PC-3 (cell line): ENCODE data around the gene SLC26A1. TPM values are rescaled to one million over a fixed set of nuclear protein-coding genes. Genes with fewer than 3 reads are reported as not detected.
A peak's percentile ranks its signal among the peaks of the same experiment; 100 is the strongest.

Experiments
- ATAC-seq: fragments of 200-7000 bp; cut with Tn5 transposase; 2 replicates; pipeline ENCODE4 v1.9.1; 2020; ENCODE audit warnings: mild to moderate bottlenecking, moderate library complexity
- BruUV-seq: library from RNA; stranded (reverse); fragments of 400-500 nt; replicated peaks from 2 replicates; lab custom pipeline; 2021; lab: Mats Ljungman, UMichigan
- CTCF ChIA-PET: fragments of 300-600 bp; sonication (Branson Sonifier 250); formaldehyde crosslinking; loops from one replicate; lab custom pipeline; 2022; ENCODE audit warnings: antibody characterized with exemption; lab: Charles Lee
- POLR2A ChIA-PET: fragments of 300-600 bp; sonication (Branson Sonifier 250); formaldehyde crosslinking; loops from one replicate; lab custom pipeline; 2022; ENCODE audit warnings: antibody characterized with exemption; ENCODE audit not compliant: unreplicated experiment; lab: Charles Lee
- DNase-seq: peaks from one replicate; pipeline ENCODE4 v3.0.0-alpha.2; 2015
- H2AFZ ChIP-seq: fragments of 300-600 bp; sonication (generic); 2 replicates; pipeline ENCODE4 v1.6.0; 2016; ENCODE audit warnings: antibody characterized with exemption, low read length
- H3F3A ChIP-seq: fragments of 300-600 bp; sonication (generic); one replicate; pipeline ENCODE4 v1.6.0; 2017; ENCODE audit warnings: antibody characterized with exemption, low read length, control low read depth, mild to moderate bottlenecking; ENCODE audit not compliant: unreplicated experiment
- H3K27ac ChIP-seq: fragments of 300-600 bp; sonication (generic); 2 replicates; pipeline ENCODE4 v1.5.1; 2016; ENCODE audit warnings: mild to moderate bottlenecking, low read length
- H3K27me3 ChIP-seq: fragments of 300-600 bp; sonication (generic); 2 replicates; pipeline ENCODE4 v1.6.1; 2016; ENCODE audit warnings: low read length, mixed read lengths
- H3K36me3 ChIP-seq: fragments of 300-600 bp; sonication (generic); 2 replicates; pipeline ENCODE4 v1.6.1; 2016; ENCODE audit warnings: low read depth, mixed run types, low read length, mixed read lengths
- H3K4me1 ChIP-seq: fragments of 300-600 bp; sonication (generic); 2 replicates; pipeline ENCODE4 v1.5.1; 2016; ENCODE audit warnings: low read length; ENCODE audit not compliant: insufficient read depth
- H3K4me2 ChIP-seq: fragments of 300-600 bp; sonication (generic); 2 replicates; pipeline ENCODE4 v1.6.0; 2016; ENCODE audit warnings: low read length
- H3K4me3 ChIP-seq: fragments of 300-600 bp; sonication (generic); 2 replicates; pipeline ENCODE4 v1.5.1; 2016; ENCODE audit warnings: mild to moderate bottlenecking, low read length, mixed read lengths
- H3K79me2 ChIP-seq: fragments of 300-600 bp; sonication (generic); 2 replicates; pipeline ENCODE4 v1.6.1; 2017; ENCODE audit warnings: low read length, mixed read lengths
- H3K9ac ChIP-seq: fragments of 300-600 bp; sonication (generic); 2 replicates; pipeline ENCODE4 v1.6.0; 2016; ENCODE audit warnings: mild to moderate bottlenecking, low read length
- H3K9me2 ChIP-seq: fragments of 300-600 bp; sonication (generic); replicated peaks from 2 replicates; pipeline ENCODE4 v1.6.1; 2016; ENCODE audit warnings: mixed run types, low read length, mixed read lengths
- H3K9me3 ChIP-seq: fragments of 300-600 bp; sonication (generic); 2 replicates; pipeline ENCODE4 v1.6.1; 2016; ENCODE audit warnings: low read length, mixed read lengths
- H4K20me1 ChIP-seq: fragments of 300-600 bp; sonication (generic); 2 replicates; pipeline ENCODE4 v1.6.1; 2016; ENCODE audit warnings: low read length, mixed read lengths
- EZH2 ChIP-seq: fragments of 300-600 bp; sonication (generic); IDR thresholded peaks from one replicate; pipeline ENCODE4 v1.6.1; 2017; ENCODE audit warnings: antibody characterized with exemption, mild to moderate bottlenecking, low read length; ENCODE audit not compliant: unreplicated experiment
- EZH2phosphoT487 ChIP-seq: fragments of 300-600 bp; sonication (generic); IDR thresholded peaks from 2 replicates; pipeline ENCODE4 v1.6.1; 2018; ENCODE audit warnings: mild to moderate bottlenecking, antibody characterized with exemption, low read length, borderline replicate concordance
- intact Hi-C: fragments of 100-400 bp; cut with micrococcal nuclease; formaldehyde crosslinking; loops from 2 replicates; pipeline ENCODE4 v1.9.0; 2023
- total RNA-seq: library from RNA; depleted of rRNA; stranded (reverse); fragments of >200 nt; gene quantifications from 2 replicates; pipeline ENCODE4 v1.2.3, GENCODE V29; 2014
- TF ChIP-seq, protein P1 (sequence below): fragments of 300-600 bp; sonication (generic); conservative IDR thresholded peaks from 2 replicates; pipeline ENCODE4 v1.5.1; 2017; ENCODE audit warnings: antibody characterized with exemption, low read depth, mild to moderate bottlenecking, low read length

SLC26A1 gene
- total RNA-seq, 1 experiment from 2014 or later: not detected

DNA sequence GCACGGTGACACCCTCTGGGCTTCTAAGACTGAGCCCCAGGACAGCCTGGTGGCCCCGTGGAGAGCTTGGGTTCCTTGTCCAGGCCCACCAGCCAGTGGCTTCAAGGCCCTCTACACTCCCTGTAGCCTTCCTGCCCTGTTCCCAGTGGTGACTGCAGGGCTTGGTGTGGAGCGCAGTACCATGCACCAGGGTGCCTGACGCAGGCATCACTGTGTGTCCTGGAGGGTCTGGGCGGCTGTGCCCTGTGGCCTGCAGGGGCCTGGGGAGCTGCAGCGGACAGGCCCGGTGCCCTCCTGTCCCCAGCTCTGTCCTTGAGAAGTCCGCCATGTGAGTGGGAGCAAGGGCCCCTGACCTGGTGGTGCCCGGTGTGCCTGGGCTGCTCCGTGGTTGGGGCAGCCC is 22.5 kb upstream of the SLC26A1 start:
- TF ChIP-seq, protein P1, sequence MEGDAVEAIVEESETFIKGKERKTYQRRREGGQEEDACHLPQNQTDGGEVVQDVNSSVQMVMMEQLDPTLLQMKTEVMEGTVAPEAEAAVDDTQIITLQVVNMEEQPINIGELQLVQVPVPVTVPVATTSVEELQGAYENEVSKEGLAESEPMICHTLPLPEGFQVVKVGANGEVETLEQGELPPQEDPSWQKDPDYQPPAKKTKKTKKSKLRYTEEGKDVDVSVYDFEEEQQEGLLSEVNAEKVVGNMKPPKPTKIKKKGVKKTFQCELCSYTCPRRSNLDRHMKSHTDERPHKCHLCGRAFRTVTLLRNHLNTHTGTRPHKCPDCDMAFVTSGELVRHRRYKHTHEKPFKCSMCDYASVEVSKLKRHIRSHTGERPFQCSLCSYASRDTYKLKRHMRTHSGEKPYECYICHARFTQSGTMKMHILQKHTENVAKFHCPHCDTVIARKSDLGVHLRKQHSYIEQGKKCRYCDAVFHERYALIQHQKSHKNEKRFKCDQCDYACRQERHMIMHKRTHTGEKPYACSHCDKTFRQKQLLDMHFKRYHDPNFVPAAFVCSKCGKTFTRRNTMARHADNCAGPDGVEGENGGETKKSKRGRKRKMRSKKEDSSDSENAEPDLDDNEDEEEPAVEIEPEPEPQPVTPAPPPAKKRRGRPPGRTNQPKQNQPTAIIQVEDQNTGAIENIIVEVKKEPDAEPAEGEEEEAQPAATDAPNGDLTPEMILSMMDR: no peak
- TF ChIP-seq EZH2phosphoT487: no peak
- no peak for TF ChIP-seq EZH2
- DNase-seq (no peak), ATAC-seq (no peak)
- CTCF ChIA-PET: no interaction called here
- H4K20me1 ChIP-seq: no peaks in the 10 kb centered on the region; the same call in 1 of the 2 replicates
- H3K9ac ChIP-seq: no peak overlapping the region
- no peaks in the 10 kb centered on the region for H3K9me2 ChIP-seq
- H3K4me1 ChIP-seq: peaks cover 6% of the 10 kb centered on the region; the same call in 1 of the 2 replicates
- POLR2A ChIA-PET: no interaction called here
- H3K79me2 ChIP-seq: no peaks in the 10 kb centered on the region
- no peak overlapping the region for H3K27ac ChIP-seq
- H3K27me3 ChIP-seq: no peaks in the 10 kb centered on the region
- intact Hi-C loops: no loop called here
- no peak overlapping the region for H3K4me3 ChIP-seq
- BruUV-seq: no TSS peak
- H3K36me3 ChIP-seq: no peaks in the 10 kb centered on the region
- no peak overlapping the region for H3K4me2 ChIP-seq
- no peak overlapping the region for H2AFZ ChIP-seq
- H3F3A ChIP-seq: no peaks in the 10 kb centered on the region
- no peaks in the 10 kb centered on the region for H3K9me3 ChIP-seq

DNA sequence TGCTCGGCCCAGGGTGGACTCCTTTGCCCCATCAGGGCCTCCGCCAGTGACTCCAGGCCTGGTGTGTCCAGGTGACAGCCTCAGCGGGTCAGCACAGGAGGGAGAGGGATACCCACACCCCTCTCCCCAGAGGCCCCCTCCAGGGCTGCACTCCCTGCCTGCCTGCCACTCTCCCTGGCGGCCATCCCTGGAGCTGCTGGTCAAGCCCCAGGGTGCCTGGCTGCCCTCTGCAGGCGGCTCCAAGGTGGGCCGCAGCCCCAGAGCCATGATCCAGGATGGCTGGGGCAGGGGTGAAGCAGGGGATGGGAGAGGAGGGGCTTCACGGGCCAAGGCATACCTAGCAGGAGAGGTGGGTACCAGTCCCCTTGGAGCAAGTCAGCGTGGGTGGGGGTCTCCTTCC is 22.0 kb upstream of the SLC26A1 start:
- intact Hi-C loops: no loop called here
- Histone ChIP-seq H3K27ac (no peak overlapping the region), H4K20me1 (no peaks in the 10 kb centered on the region; the same call in 1 of the 2 replicates), H3K36me3 (no peaks in the 10 kb centered on the region), H3K4me3 (no peak overlapping the region), H2AFZ (no peak overlapping the region), H3K4me2 (no peak overlapping the region), H3K9me2 (no peaks in the 10 kb centered on the region), H3K4me1 (peaks cover 11% of the 10 kb centered on the region), H3K9me3 (no peaks in the 10 kb centered on the region), H3K27me3 (no peaks in the 10 kb centered on the region), H3K79me2 (no peaks in the 10 kb centered on the region), H3K9ac (no peak overlapping the region), H3F3A (no peaks in the 10 kb centered on the region)
- CTCF ChIA-PET: no interaction called here
- BruUV-seq: no TSS peak
- POLR2A ChIA-PET: no interaction called here
- no peak for TF ChIP-seq EZH2
- TF ChIP-seq, protein P1: no peak
- TF ChIP-seq EZH2phosphoT487: no peak
- no peak for DNase-seq
- no peak for ATAC-seq

DNA sequence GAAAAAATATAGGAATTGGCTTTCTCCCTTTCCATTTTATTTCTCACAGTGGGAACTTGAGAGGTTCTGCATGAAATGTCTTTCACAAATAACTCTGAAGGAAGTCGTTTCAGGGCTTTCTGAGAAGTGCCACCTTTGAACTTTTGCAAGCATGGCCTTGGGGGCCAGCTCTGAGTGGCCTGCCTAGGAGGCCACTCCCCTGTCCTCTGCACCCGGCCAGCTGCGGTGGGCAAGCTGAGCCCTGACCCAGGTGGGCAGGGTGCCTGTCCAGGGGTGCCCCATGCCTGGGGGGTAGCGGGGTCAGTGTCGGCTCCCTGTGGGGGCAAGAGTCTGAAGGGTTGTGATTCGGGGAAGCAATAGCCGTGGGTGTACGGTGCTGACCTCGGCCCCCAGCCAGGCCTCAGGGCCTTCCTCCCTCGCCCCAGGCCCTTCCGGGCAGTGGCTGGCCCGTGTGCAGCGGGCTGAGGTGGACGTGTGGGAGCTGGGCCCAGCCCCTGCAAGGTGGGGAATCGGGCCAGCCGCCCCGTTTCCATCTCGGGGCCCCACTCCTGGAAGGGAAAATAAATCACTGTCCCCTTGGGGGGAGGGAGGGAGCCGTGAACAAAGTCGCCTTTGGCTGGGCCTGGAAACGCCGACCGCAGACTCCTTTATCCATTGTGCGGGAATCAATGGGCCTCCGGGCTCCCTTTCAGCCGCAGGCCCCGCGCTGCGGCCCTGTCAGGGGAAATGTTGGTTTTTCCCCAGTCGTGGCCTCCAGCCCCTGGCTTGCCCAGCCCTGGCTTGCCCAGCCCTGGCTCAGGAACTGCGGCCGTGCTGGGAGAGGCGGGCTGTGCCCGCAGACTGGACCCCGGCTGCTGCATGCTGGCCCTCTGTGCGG is 21.3 kb upstream of the SLC26A1 start:
- CTCF ChIA-PET: no interaction called here
- BruUV-seq: TSS peak; percentile 34

More for the DNA sequence above, 21.3 kb upstream of the SLC26A1 start:
- Histone ChIP-seq H3F3A (no peaks in the 10 kb centered on the region), H3K79me2 (no peaks in the 10 kb centered on the region), H4K20me1 (no peaks in the 10 kb centered on the region; the same call in 1 of the 2 replicates), H3K9me3 (no peaks in the 10 kb centered on the region), H3K27me3 (no peaks in the 10 kb centered on the region), H3K4me2 (no peak overlapping the region), H3K9me2 (no peaks in the 10 kb centered on the region), H3K36me3 (no peaks in the 10 kb centered on the region), H3K4me3 (no peak overlapping the region), H2AFZ (no peak overlapping the region), H3K4me1 (peaks cover 12% of the 10 kb centered on the region), H3K27ac (no peak overlapping the region), H3K9ac (no peak overlapping the region)
- ATAC-seq (no peak), DNase-seq (no peak)
- POLR2A ChIA-PET: no interaction called here
- intact Hi-C loops: no loop called here
- no peak for TF ChIP-seq EZH2
- no peak for TF ChIP-seq EZH2phosphoT487
- TF ChIP-seq, protein P1: no peak
